Activated T-cell treated with anti-CD3 and anti-CD28 coated beads for 48 hours (primary cell): Measurements from ENCODE around the gene TSPAN9.

Experiments
- DNase-seq: peaks from one replicate; pipeline ENCODE4 v3.0.0-alpha.2; 2020; ENCODE audit warnings: low read depth

The TSPAN9 gene, protein sequence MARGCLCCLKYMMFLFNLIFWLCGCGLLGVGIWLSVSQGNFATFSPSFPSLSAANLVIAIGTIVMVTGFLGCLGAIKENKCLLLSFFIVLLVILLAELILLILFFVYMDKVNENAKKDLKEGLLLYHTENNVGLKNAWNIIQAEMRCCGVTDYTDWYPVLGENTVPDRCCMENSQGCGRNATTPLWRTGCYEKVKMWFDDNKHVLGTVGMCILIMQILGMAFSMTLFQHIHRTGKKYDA

GRCh38 chr12:3076730-3077571 lies at the start of gene TSPAN9:
TSS of gene TSPAN9 (plus strand) at chr12:3077379. CDS start at chr12:3201194, 123,815 bp downstream.
- DNase-seq, result peak; percentile 52

GRCh38 chr12:3028108-3028507 lies 49.1 kb upstream of the TSPAN9 start:
- DNase-seq, result no peak

- DNase-seq, result no peak
Observed at GRCh38 chr12:3030821-3031429, 46.3 kb upstream of the TSPAN9 start.

DNA sequence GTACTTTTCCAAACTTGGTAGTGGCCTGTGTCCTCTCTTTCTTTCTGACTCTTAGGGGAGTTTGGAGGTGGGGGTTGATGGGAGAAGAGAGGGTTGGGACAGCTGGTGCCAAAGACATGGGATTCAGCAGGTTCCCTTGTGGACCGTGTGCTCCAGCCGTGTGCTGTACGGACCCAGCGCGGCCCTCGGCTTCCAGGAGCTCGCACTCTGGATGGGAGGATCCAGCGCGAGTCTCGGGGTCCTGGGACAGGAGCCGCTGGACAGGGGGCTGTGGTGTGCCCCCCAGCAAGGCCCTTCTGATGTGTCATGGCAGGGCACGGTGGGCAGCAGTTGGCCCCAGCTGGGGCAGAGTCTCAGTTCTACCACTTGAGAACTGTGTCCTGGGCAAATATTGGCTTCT lies 45.0 kb upstream of the TSPAN9 start:
- DNase-seq, result no peak

- no peak for DNase-seq
Observed at GRCh38 chr12:3032770-3033538, 44.2 kb upstream of the TSPAN9 start.

GRCh38 chr12:3033539-3033867 lies 43.7 kb upstream of the TSPAN9 start:
- no peak for DNase-seq

GRCh38 chr12:3034067-3034750 lies 43.0 kb upstream of the TSPAN9 start:
- DNase-seq, result peak; percentile 40

DNA sequence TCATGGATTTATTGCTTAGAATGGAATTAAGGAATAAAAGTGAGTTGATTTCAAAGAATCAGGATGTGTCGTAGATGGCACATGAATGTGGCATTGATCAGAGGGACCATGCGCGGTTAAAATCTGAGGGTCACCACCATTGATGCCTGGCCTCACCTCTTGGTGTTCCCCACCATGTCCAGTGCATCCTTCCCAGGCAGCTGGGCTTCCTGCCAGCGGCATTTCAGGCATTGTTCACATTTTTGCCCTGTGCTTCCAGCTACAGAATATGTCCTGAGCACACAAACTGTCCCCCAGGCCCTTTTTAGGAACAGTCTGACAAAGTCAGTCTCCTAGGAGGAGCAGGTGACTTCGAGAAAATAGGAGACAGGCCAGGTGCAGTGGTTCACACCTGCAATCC lies 42.0 kb upstream of the TSPAN9 start:
- no peak for DNase-seq

DNA sequence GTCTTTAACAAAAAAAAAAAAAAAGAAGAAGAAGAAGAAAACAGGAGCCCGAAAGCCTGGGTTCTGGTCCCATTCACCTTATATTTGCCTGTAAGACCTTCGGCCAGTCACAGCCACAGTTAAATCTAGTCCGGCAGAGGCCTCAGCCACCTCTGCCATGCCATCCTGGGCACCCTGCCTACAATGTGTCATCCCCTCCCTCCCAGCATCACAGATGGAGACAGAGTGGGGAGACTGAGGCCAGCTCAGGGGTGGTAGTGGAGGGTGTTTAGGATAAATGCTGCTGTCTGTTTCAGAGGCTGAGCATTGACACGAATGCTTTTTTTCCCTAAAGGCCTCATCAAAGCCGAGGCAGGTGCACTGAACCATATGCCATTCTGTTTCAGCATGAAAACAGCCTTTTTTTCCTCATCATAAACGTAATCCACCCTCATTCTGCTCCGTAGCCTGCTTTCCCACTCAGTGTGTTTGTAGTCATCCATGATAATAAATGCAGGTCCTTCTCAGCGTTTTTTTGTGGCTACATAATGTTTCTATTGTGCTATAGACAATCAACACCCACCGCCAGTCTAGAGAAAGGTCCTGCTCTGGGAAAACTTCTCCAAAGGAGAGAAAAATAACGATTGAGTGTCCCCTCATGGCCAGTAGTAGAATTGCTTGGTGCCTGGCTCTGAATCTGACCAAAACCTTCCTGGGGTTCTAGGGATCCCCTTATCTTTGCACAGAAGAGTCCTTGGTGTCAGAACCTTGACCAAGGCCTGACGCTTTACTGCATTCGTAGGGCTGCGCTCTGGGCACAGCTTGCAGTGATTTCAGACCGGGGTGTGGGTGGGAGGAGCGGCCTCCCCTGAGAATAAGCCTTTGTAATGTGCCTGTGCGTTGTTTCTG lies 41.1 kb upstream of the TSPAN9 start:
- no peak for DNase-seq

- no peak for DNase-seq
Observed at GRCh38 chr12:3036901-3037600, 40.1 kb upstream of the TSPAN9 start.

GRCh38 chr12:3038166-3038565 lies 39.0 kb upstream of the TSPAN9 start:
- DNase-seq, result no peak

- DNase-seq, result no peak
Observed at GRCh38 chr12:3038926-3039510, 38.2 kb upstream of the TSPAN9 start.

GRCh38 chr12:3040026-3040656 lies 37.0 kb upstream of the TSPAN9 start:
- no peak for DNase-seq

- no peak for DNase-seq
Observed at GRCh38 chr12:3040663-3041544, 36.3 kb upstream of the TSPAN9 start.

GRCh38 chr12:3041558-3042164 lies 35.5 kb upstream of the TSPAN9 start:
- DNase-seq, result peak; percentile 42

DNA sequence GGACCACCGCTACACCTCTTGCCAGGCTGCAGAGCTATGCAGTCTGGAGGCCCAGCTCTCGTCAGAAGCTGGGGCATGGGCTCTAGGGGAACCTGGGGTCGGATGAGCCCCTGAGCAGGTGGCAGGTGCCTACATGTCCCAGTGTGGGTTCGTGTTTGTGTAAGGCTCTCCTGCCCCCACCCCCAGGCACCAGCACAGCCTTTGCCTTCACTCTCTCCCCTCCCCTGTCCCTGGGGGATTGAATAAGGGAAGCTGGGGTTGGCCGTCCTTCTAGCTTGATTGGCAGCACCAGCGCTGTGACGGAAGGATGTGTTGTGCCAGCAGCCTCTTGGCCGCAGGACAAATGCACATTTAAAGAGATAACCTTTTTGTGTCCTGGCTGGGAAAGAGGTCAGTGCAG lies 34.8 kb upstream of the TSPAN9 start:
- no peak for DNase-seq

- DNase-seq, result no peak
Observed at GRCh38 chr12:3042826-3043225, 34.4 kb upstream of the TSPAN9 start.

GRCh38 chr12:3043406-3043805 lies 33.8 kb upstream of the TSPAN9 start:
- no peak for DNase-seq
